ENCODE results near the gene NUDT22.

Gene NUDT22

GRCh38 chr11:64248578-64248977, 22.5 kb downstream of the NUDT22 start:
- TF ChIP-seq MYC (IDR thresholded peaks at IDR 0.05; ENCODE audit: low read depth, low read length) = no peak
- TF ChIP-seq POLR2A (IDR thresholded peaks at IDR 0.05; ENCODE audit: extremely low read depth, insufficient read length) = no peak
- TF ChIP-seq, protein P1, sequence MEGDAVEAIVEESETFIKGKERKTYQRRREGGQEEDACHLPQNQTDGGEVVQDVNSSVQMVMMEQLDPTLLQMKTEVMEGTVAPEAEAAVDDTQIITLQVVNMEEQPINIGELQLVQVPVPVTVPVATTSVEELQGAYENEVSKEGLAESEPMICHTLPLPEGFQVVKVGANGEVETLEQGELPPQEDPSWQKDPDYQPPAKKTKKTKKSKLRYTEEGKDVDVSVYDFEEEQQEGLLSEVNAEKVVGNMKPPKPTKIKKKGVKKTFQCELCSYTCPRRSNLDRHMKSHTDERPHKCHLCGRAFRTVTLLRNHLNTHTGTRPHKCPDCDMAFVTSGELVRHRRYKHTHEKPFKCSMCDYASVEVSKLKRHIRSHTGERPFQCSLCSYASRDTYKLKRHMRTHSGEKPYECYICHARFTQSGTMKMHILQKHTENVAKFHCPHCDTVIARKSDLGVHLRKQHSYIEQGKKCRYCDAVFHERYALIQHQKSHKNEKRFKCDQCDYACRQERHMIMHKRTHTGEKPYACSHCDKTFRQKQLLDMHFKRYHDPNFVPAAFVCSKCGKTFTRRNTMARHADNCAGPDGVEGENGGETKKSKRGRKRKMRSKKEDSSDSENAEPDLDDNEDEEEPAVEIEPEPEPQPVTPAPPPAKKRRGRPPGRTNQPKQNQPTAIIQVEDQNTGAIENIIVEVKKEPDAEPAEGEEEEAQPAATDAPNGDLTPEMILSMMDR (IDR thresholded peaks at IDR 0.05; ENCODE audit: low read depth, low read length) = no peak
- no peak for DNase-seq (ENCODE audit: low read depth)
- H3K4me3 ChIP-seq (ENCODE audit: low read depth, low read length) = no peak overlapping the region

- H3K4me3 ChIP-seq (ENCODE audit: low read depth, low read length) = no peak overlapping the region
- TF ChIP-seq MYC (IDR thresholded peaks at IDR 0.05; ENCODE audit: low read depth, low read length) (no peak), POLR2A (IDR thresholded peaks at IDR 0.05; ENCODE audit: extremely low read depth, insufficient read length) (no peak)
- TF ChIP-seq, protein P1 (IDR thresholded peaks at IDR 0.05; ENCODE audit: low read depth, low read length) = no peak
- TF ChIP-seq, protein P2, sequence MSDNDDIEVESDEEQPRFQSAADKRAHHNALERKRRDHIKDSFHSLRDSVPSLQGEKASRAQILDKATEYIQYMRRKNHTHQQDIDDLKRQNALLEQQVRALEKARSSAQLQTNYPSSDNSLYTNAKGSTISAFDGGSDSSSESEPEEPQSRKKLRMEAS (IDR thresholded peaks at IDR 0.05; ENCODE audit: low read depth, low read length) = no peak
Observed at GRCh38 chr11:64249038-64249437, 23.0 kb downstream of the NUDT22 start.

GRCh38 chr11:64249563-64250414, 23.7 kb downstream of the NUDT22 start:
- TF ChIP-seq, protein P1 (IDR thresholded peaks at IDR 0.05; ENCODE audit: low read depth, low read length) = no peak
- TF ChIP-seq, protein P2 (IDR thresholded peaks at IDR 0.05; ENCODE audit: low read depth, low read length) = no peak
- TF ChIP-seq POLR2A (IDR thresholded peaks at IDR 0.05; ENCODE audit: extremely low read depth, insufficient read length) (no peak), MYC (IDR thresholded peaks at IDR 0.05; ENCODE audit: low read depth, low read length) (no peak)
- H3K4me3 ChIP-seq (ENCODE audit: low read depth, low read length) = no peak overlapping the region
- DNase-seq (ENCODE audit: low read depth) = no peak

More at GRCh38 chr11:64249038-64249437, 23.0 kb downstream of the NUDT22 start:
- DNase-seq (ENCODE audit: low read depth) = no peak

DNA sequence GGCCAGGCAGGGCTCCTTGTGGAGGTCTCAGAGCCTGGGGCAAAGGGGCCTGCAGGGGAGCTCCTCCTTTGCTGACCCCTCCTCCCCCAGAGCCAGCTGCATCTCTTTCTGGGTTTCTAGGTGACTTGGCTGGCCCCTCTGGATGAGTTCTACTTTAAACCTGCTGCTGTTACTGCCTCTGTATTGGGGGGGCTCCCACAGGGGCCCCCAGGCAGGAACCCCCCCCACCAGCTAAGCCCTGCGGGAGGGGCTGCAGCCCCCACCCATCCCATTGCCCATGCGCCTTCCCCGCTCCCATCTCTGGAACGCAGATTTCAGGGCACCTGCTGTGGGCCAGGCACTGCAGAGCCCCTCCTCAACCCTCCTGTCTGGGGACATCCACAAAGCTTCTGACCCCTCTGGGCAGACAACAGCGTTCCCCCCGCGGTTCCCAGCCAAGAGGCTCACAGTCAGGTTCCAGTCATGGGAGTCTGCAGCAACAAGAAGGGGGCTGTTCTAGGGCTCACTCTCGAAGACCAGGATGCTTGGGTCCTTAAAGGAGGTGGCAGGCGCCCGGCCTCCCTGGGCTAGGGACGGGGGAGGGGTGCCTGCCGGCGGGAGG, 24.4 kb downstream of the NUDT22 start:
- peak; percentile 68 for DNase-seq (ENCODE audit: low read depth)
- H3K4me3 ChIP-seq (ENCODE audit: low read depth, low read length) = no peak overlapping the region
- TF ChIP-seq, protein P2 (IDR thresholded peaks at IDR 0.05; ENCODE audit: low read depth, low read length) = no peak; the same call in 1 of the 2 replicates
- TF ChIP-seq, protein P1 (IDR thresholded peaks at IDR 0.05; ENCODE audit: low read depth, low read length) = no peak
- TF ChIP-seq POLR2A (IDR thresholded peaks at IDR 0.05; ENCODE audit: extremely low read depth, insufficient read length) (no peak), MYC (IDR thresholded peaks at IDR 0.05; ENCODE audit: low read depth, low read length) (no peak)

DNA sequence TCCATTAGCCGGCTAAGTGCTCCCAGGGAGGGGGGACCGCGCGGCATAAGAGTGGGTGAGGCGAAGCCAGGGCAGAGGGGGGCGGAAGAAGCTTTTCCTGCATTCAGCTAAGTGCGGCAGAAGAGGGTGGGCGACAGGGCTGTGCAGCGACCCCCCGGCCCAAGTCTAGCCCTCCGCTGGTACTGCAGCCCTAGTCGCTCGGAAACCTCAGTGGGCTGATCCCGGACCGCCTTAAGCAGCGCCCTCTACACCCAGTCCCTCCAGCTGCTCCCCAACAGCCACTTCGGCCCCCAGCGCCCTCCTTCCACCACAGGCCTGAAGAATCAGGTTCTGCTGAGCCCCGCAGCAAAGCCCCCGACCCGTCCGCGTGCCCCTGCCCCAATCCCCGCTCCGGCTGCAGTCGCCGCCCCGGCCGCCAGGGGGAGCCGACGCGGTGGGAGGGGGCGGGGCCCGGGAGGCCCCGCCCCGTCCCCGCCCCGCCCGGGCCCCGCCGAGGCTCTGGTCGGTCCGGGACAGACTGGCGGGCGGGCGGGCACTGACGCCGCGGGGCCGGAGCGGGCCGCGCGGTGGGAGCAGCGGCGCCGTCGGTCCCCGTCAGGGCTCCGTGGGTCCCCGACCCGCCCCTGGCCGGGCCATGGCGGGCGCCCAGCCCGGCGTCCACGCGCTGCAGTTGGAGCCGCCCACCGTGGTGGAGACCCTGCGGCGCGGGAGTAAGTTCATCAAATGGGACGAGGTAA, 25.1 kb downstream of the NUDT22 start, which contains the start of gene PLCB3:
Gene PLCB3 (plus strand): TSS at position 515 of the 737 bp plus-strand sequence. CDS start 120 bp downstream, at position 635.
- peak; percentile 60 for DNase-seq (ENCODE audit: low read depth)
- TF ChIP-seq, protein P2 (IDR thresholded peaks at IDR 0.05; ENCODE audit: low read depth, low read length) = no peak
- peak; percentile 44 for TF ChIP-seq POLR2A (IDR thresholded peaks at IDR 0.05; ENCODE audit: extremely low read depth, insufficient read length)
- TF ChIP-seq, protein P1 (IDR thresholded peaks at IDR 0.05; ENCODE audit: low read depth, low read length) = peak; percentile 43
- 0 out of 2 replicates have a peak, but pooled peaks have one; percentile 4 for TF ChIP-seq MYC (IDR thresholded peaks at IDR 0.05; ENCODE audit: low read depth, low read length)
- H3K4me3 ChIP-seq (ENCODE audit: low read depth, low read length) = peak within 1 kb of the TSS; percentile 60
